Suprapubic skin (tissue), 4 donors: Measurements from ENCODE around the gene SEMA4A.

ENCODE experiments used
- POLR2A ChIP-seq, 2 donors: fragments of 450-650 bp; IDR thresholded peaks; one replicate each; pipeline ENCODE4 v1.6.1; 2017; ENCODE audit warnings: antibody characterized with exemption in 2 of 2, mild to moderate bottlenecking in 2 of 2, moderate library complexity in 2 of 2
- POLR2AphosphoS5 ChIP-seq, 3 donors: sonication (generic); formaldehyde crosslinking; IDR thresholded peaks; one replicate each; pipeline ENCODE4 v1.6.1; 2017; ENCODE audit warnings: antibody characterized with exemption in 3 of 3
- TF ChIP-seq, protein P1 (sequence below), 2 donors: fragments of 200-600 bp in 1 of 2; fragments of 450-650 bp in 1 of 2; sonication (generic) in 1 of 2; IDR thresholded peaks; one replicate each; pipeline ENCODE4 v1.5.1; 2016 to 2019; ENCODE audit warnings: antibody characterized with exemption in 2 of 2, mild to moderate bottlenecking in 1 of 2, moderate library complexity in 1 of 2

DNA sequence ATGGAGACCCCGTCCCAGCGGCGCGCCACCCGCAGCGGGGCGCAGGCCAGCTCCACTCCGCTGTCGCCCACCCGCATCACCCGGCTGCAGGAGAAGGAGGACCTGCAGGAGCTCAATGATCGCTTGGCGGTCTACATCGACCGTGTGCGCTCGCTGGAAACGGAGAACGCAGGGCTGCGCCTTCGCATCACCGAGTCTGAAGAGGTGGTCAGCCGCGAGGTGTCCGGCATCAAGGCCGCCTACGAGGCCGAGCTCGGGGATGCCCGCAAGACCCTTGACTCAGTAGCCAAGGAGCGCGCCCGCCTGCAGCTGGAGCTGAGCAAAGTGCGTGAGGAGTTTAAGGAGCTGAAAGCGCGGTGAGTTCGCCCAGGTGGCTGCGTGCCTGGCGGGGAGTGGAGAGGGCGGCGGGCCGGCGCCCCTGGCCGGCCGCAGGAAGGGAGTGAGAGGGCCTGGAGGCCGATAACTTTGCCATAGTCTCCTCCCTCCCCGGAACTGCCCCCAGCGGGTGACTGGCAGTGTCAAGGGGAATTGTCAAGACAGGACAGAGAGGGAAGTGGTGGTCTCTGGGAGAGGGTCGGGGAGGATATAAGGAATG is 38.4 kb upstream of the SEMA4A start:
- TF ChIP-seq POLR2AphosphoS5 (IDR thresholded peaks at IDR 0.05) (peak in 1 of 3 donors; percentile 93), POLR2A (IDR thresholded peaks at IDR 0.05) (no peak)
- TF ChIP-seq, protein P1, sequence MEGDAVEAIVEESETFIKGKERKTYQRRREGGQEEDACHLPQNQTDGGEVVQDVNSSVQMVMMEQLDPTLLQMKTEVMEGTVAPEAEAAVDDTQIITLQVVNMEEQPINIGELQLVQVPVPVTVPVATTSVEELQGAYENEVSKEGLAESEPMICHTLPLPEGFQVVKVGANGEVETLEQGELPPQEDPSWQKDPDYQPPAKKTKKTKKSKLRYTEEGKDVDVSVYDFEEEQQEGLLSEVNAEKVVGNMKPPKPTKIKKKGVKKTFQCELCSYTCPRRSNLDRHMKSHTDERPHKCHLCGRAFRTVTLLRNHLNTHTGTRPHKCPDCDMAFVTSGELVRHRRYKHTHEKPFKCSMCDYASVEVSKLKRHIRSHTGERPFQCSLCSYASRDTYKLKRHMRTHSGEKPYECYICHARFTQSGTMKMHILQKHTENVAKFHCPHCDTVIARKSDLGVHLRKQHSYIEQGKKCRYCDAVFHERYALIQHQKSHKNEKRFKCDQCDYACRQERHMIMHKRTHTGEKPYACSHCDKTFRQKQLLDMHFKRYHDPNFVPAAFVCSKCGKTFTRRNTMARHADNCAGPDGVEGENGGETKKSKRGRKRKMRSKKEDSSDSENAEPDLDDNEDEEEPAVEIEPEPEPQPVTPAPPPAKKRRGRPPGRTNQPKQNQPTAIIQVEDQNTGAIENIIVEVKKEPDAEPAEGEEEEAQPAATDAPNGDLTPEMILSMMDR (IDR thresholded peaks at IDR 0.05), result no peak
